GM21529 (cell line): ENCODE data around the gene HNRNPC.
"Not testable (repeated sequence)": the region's sequence is repeated elsewhere in the genome, so short reads cannot be mapped to it uniquely, and the experiment has no call there.

Source experiments
- ATAC-seq: cut with Tn5 transposase; IDR thresholded peaks from one replicate; pipeline ENCODE4 v1.9.1; 2021; ENCODE audit not compliant: unreplicated experiment

Gene HNRNPC

GRCh38 chr14:21213652-21214051 lies 55.6 kb downstream of the HNRNPC start:
- ATAC-seq: no peak

DNA sequence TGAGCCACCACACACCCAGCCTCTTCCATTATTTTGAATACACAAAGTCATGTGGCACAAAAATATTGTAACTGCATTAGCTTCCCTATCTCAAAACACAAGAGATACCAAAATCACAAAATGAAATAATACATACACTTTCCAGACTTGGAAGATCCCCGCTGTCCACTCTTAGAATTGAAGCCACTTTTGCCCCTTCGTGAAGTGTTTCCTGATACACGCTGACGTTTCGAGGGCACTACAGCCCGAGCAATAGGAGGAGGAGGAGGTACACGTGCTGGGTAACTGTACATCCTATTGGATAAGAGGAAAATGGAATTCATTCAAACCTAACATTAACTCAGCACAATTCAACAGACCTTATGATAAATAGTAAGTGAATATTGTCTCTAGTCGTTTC lies 56.4 kb downstream of the HNRNPC start:
- not testable (repeated sequence) for ATAC-seq

GRCh38 chr14:21211509-21211908 lies 57.7 kb downstream of the HNRNPC start:
- no peak for ATAC-seq

DNA sequence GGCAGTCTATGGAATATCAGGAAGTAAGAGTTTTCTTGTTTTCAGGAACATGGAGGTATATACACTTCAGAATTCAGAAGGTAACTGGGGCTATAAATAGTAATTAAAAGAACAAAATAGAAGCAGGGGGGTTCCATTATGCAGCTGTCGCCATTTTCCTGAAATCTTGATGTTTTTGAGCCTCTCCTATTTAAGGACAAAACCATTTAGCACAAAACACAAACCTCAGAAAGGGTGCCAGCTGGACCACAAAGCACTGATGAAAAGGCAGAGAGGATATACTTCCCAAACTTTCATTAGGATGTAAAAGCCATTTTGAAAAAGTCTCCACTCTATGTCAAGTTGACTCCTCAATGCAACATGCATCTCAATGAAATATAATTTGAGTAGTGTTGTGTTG lies 59.2 kb downstream of the HNRNPC start:
- ATAC-seq: no peak

GRCh38 chr14:21209185-21209584 lies 60.1 kb downstream of the HNRNPC start:
- no peak for ATAC-seq

- ATAC-seq: no peak
These were observed 60.7 kb downstream of the HNRNPC start for GRCh38 chr14:21208554-21208953.

DNA sequence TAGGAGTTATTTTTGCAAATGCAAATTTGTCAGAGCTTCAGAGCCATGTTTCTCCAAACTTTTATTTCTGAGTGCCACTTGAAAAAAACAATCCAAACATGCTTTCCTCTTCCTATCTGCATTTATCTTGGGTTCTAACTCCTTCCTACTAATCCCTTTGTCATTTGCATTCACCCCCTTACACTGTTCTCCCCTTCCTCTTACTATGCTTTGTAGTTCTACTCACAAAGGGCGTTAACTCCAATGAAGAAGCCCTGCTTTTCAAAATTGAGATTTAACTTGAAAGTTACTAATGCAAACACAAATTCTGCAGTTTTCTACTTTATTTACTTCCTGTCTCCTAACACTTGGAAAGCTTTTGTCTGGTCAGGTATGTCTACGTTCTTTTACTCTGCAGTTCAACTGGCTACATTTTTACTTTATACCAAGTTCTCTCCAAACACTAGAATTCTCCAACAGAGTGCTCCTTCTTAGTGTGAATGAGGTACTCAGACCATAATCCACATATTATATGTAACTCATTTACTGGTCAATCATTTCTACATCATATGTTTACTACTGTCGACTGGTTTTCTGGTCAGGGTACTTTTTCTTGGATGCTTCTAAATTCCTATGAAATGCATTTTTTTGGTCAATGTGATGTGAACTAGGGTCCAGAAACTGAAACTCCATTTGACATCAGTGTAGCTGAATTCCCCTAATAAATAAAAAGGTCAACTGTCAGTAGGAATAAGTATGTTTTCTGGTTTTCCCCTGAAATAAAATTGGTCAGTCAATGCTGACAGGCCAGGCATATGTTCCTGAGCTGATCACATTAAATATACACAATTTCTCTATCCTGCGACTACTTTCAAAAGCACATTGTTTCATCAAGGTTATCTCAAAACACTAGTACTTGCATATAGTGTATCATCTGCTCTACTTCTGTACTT lies 62.2 kb downstream of the HNRNPC start:
- no peak for ATAC-seq

DNA sequence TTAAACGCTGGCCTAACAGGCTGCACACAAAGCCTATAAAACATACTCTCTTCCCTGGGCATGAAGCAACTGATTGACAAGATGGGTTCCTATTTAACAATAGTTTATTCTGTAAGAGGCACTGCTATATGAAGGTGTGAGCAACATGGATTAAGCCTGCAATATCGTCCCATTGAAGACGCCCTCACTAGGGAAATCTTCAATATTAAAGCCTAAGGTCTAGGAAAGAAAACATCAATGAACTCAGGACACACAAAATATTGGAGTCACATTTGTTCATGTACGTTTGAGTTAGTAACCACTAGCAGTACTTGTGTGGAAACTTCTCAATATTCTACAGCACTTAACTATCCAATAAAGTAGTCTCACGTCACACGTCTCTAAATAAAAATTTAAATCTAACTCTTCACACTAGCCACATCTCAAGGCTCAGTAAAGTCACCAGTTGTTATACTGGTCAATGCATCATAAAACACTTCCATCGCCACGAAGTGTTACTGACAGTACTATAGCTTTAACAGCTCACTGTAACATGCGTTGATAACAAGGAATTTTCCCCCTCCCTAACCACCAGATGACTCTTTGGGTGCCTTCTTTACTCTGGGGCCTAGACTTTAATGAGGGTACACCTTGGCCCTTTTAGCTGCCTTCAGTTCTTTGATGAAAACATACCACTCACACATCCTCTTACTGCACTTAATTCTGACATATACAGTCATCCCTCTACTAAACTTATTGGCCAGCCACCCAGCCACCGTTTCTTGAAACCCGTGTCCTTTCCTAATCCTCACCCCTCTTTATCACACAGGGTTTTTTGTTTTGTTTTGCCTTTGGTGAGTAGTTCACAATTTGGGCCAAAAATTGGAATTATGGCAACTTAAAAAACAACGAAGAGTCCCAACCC lies 63.3 kb downstream of the HNRNPC start:
- no peak for ATAC-seq

DNA sequence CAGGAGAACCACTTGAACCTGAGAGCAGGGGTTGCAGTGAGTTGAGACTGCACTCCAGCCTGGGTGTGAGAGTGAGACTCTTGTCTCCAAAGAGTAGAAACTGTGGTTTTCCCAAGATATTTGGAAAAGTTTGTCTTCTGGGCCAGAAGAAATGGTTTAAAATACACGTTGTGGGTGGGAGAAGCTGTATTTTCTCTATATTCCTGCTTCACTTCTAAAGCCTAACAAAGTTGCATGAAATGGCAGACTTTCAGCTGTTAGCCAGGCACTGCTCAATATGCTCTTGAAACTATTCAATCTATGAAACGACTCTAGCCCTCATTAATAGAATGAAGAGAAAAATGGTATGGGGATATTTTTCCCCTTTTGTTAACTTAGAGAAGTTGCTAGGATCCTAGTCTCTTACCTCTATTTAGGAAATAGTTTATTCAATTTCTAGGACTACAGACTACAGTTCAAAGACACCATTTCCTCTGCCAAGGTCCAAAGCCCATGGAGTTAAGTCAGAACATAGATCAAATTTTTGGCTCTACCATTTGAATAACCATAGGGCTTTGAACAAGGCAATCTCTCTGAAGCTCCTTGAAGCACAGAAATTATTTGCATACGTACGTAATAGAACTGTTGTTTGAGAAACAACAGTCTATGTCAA lies 64.1 kb downstream of the HNRNPC start:
- no peak for ATAC-seq

- ATAC-seq: no peak
These were observed 64.8 kb downstream of the HNRNPC start for GRCh38 chr14:21204167-21205025.

GRCh38 chr14:21203470-21204166 lies 65.6 kb downstream of the HNRNPC start:
- ATAC-seq: no peak

DNA sequence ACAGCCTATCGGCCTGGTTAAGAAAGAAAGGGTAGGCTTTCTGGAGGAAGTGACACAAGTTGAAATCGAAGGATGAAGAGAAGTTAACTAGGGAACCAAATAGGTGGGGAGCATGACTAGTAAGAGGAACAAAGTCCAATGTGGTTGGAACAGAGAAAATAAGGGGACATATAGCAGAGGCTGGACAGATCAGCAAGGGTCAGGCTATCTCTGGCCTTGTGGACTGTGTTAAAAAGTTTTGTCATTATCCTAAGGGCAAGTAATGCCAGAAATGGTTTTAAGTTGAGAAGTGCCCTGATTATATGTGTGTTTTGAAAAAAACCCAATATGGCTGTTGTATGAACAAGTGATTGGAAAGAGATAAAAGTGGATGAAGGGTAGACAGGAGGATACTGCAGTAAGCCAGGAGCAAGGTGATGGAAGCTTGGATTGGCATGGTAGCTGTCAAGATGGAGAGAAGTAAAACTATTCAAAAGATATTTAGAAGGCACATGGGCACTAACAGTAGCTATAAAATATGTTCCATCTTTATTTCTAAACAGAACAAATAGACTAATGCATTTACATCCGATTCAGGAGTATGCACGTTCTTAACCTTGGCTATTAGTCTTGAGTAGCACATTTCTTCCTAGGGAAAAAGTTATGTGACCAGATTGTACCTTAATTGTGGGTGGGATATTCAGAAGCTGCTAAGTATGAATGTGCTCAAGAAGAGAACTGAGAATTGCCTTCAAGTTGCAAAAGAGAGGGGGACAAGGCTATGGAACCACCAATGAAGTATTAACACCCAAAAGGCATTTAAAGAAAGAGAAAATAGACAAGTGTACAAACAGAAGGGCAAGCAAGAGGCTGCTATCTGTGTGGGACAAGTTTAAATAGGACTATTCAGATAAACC lies 66.5 kb downstream of the HNRNPC start:
- no peak for ATAC-seq

DNA sequence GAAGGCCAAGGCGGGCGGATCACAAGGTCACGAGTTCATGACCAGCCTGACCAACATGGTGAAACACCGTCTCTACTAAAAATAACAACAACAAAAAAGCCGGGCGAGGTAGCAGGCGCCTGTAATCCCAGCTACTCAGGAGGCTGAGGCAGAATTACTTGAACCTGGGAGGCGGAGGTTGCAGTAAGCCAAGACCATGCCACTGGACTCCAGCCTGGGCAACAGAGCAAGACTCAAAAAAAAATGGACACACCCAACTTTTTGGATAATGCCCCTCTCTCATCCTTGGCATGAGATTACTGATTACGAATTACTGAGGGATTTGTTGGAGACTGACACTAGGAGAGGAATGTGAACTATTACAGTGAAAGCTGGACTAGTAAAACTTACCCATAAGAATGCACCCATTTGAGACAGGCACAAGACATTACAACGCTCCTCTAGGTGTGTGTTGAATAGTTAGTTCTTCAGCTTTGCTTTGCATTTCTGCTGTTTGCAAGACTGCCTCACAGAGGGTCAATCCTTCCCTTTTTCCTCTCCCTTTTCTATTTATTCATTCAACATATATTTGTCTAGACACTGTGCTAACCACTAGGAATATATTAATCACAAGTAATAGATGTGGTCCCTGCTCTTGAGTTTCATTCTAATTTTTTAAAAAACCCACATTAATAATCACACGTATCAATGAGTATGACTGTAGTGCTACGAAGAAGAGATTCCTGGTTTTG lies 67.3 kb downstream of the HNRNPC start:
- ATAC-seq: no peak

DNA sequence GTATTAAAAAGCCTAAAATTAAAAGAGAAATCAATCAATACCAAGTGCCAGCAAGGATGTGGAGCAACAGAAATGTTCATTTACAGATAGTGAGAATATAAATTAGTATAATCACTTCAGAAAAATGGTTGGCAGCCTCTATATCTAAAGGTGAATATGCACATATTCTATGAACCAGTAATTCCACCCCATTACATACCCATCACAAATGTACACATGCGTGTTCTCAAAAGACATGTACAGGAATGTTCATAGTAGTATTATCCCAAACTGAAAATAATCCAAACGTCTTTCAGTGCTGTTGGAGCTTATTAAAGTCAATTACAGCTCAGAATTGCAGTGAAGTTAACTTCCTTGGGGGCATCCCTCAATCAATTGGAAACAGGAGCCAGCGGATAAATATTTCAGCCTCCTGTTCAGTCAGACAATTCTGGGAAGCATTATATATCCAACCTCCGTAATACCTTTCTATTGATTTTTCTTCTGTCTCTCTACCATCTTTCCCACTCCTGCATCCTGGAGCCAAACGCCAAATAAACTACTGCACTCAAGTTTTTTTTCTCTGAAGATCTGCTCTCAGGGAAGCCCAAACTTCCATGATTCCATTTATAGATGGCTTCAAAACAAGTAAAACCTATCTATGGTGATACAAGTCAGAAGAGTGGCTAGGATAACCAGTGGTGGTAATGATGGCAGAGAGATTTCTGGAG lies 68.3 kb downstream of the HNRNPC start:
- ATAC-seq: no peak

- no peak for ATAC-seq
These were observed 69.4 kb downstream of the HNRNPC start for GRCh38 chr14:21199611-21200560.

- ATAC-seq: no peak
These were observed 71.6 kb downstream of the HNRNPC start for GRCh38 chr14:21197418-21198205.
